Karpas-422 (cell line): ENCODE data around the gene TRPM2. TPM values are rescaled to one million over a fixed set of nuclear protein-coding genes. Genes with fewer than 3 reads are reported as not detected.

Experiments used
- DNase-seq: peaks from one replicate; pipeline ENCODE4 v3.0.0-alpha.2; 2015
- H2AFZ ChIP-seq: fragments of 200-600 bp; sonication (generic); 2 replicates; pipeline ENCODE4 v1.6.1; 2014; ENCODE audit warnings: antibody characterized with exemption, low read length, mixed read lengths
- H3K27ac ChIP-seq: fragments of 200-600 bp; sonication (generic); 2 replicates; pipeline ENCODE4 v1.5.1; 2014; ENCODE audit warnings: mild to moderate bottlenecking, low read length, moderate library complexity
- H3K27me3 ChIP-seq: fragments of 200-600 bp; sonication (generic); 2 replicates; pipeline ENCODE4 v1.6.1; 2014; ENCODE audit warnings: low read length, mixed read lengths
- H3K36me3 ChIP-seq: fragments of 200-600 bp; sonication (generic); 2 replicates; pipeline ENCODE4 v1.6.1; 2014; ENCODE audit warnings: low read length, mixed read lengths; ENCODE audit not compliant: insufficient read depth
- H3K4me1 ChIP-seq: fragments of 200-600 bp; sonication (generic); 2 replicates; pipeline ENCODE4 v1.6.1; 2014; ENCODE audit warnings: mild to moderate bottlenecking, low read length, mixed read lengths
- H3K4me2 ChIP-seq: fragments of 200-600 bp; sonication (generic); 2 replicates; pipeline ENCODE4 v1.6.1; 2014; ENCODE audit warnings: low read length, low read depth, mild to moderate bottlenecking; ENCODE audit not compliant: poor library complexity, severe bottlenecking
- H3K4me3 ChIP-seq: fragments of 200-600 bp; sonication (generic); 2 replicates; pipeline ENCODE4 v1.5.1; 2014; ENCODE audit warnings: mild to moderate bottlenecking, antibody characterized with exemption, low read length, mixed read lengths
- H3K79me2 ChIP-seq: fragments of 200-600 bp; sonication (generic); 2 replicates; pipeline ENCODE4 v1.6.1; 2014; ENCODE audit warnings: mild to moderate bottlenecking, low read length, mixed read lengths
- H3K9ac ChIP-seq: fragments of 200-600 bp; sonication (generic); 2 replicates; pipeline ENCODE4 v1.6.0; 2014; ENCODE audit warnings: low read length
- H3K9me2 ChIP-seq: fragments of 200-600 bp; sonication (generic), shearing (Covaris generic); replicated peaks from 2 replicates; pipeline ENCODE4 v1.6.0; 2014; ENCODE audit warnings: mild to moderate bottlenecking, low read length, moderate library complexity; ENCODE audit not compliant: insufficient read depth
- H3K9me3 ChIP-seq: fragments of 300-700, 200-600 bp; sonication (generic); 2 replicates; pipeline ENCODE4 v1.6.1; 2014; ENCODE audit warnings: low read length, mixed read lengths
- H4K20me1 ChIP-seq: fragments of 200-600 bp; sonication (generic); 2 replicates; pipeline ENCODE4 v1.6.1; 2014; ENCODE audit warnings: mild to moderate bottlenecking, antibody characterized with exemption, low read length, low read depth; ENCODE audit not compliant: insufficient read depth
- total RNA-seq: library from RNA; depleted of rRNA; stranded (reverse); fragments of >200 nt; shearing (Covaris generic); gene quantifications from 2 replicates; pipeline ENCODE4 v1.2.3, GENCODE V29; 2014; ENCODE audit warnings: low replicate concordance

The TRPM2 gene
- total RNA-seq, 1 experiment from 2014 or later, result not detected

DNA sequence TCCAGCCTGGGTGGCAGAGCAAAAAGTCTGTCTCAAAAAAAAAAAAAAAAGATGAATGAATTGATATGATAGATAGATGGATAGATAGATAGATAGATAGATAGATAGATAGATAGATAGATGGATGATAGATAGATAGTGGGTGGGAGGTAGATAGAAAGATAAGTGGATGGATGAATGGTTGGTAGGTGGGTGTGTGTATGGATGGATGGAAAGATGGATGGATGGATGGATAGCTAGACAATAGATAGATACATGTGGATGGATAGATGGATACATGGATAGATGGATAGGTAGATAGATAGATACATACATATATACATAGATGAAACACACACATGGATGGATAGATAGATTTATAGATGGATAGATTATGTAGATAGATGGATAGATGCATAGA is 28.5 kb downstream of the TRPM2 start:
- Histone ChIP-seq H3K4me1 (no peaks in the 10 kb centered on the region), H3K9me2 (no peaks in the 10 kb centered on the region), H3K4me3 (no peak overlapping the region), H3K36me3 (no peaks in the 10 kb centered on the region; the same call in 1 of the 2 replicates), H3K4me2 (no peak overlapping the region), H4K20me1 (no peaks in the 10 kb centered on the region), H3K27ac (no peak overlapping the region), H3K79me2 (no peaks in the 10 kb centered on the region), H3K9ac (no peak overlapping the region), H3K9me3 (peaks cover 18% of the 10 kb centered on the region), H2AFZ (no peak overlapping the region), H3K27me3 (peaks cover 4% of the 10 kb centered on the region; the same call in 1 of the 2 replicates)
- DNase-seq, result no peak

DNA sequence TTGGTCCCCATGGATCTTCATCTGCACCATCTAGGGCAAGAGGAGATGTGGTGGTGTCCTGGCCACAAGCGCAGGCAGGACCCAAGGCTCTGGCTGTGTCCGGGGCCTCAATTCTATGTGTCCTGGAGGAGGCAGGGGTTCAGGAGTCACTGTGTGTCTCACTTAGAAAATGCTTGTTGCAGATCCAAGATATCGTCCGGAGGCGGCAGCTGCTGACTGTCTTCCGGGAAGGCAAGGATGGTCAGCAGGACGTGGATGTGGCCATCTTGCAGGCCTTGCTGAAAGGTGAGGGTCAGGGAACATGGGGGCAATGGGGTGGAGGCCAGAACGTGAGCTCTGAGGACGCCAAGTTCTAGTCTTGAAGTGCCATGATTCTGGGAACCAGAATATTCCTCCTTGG is 29.1 kb downstream of the TRPM2 start:
- Histone ChIP-seq H3K4me3 (no peak overlapping the region), H3K79me2 (no peaks in the 10 kb centered on the region), H3K9ac (no peak overlapping the region), H4K20me1 (no peaks in the 10 kb centered on the region), H3K27ac (no peak overlapping the region), H3K4me2 (no peak overlapping the region), H3K36me3 (no peaks in the 10 kb centered on the region; the same call in 1 of the 2 replicates), H3K9me2 (no peaks in the 10 kb centered on the region), H3K4me1 (no peaks in the 10 kb centered on the region), H2AFZ (no peak overlapping the region), H3K9me3 (peaks cover 18% of the 10 kb centered on the region), H3K27me3 (peaks cover 4% of the 10 kb centered on the region; the same call in 1 of the 2 replicates)
- DNase-seq, result no peak

DNA sequence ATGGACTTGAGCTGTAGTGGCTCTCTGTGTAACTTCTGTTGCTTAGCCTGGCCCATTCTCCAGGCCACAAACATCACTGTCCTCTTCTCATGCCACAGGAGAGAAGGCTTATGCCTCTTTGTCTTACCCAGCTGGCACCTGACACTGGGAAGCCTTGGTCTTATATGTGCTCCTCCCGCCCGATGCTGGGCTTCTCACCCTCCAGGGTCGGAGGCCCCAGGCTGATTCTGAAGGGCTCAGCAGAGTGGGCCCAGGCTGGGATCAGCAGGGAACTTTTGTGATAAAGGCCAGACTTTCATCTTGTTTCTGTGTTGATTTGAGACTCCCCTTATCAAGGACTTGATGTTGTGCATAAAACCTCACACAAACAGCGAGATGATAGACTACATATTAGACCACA is 29.8 kb downstream of the TRPM2 start:
- H3K27ac ChIP-seq, result no peak overlapping the region
- no peaks in the 10 kb centered on the region for H4K20me1 ChIP-seq
- DNase-seq, result no peak
- no peaks in the 10 kb centered on the region for H3K79me2 ChIP-seq
- H2AFZ ChIP-seq, result no peak overlapping the region
- H3K9me2 ChIP-seq, result no peaks in the 10 kb centered on the region
- no peaks in the 10 kb centered on the region; the same call in 1 of the 2 replicates for H3K36me3 ChIP-seq
- H3K4me2 ChIP-seq, result no peak overlapping the region
- H3K4me1 ChIP-seq, result no peaks in the 10 kb centered on the region
- peaks cover 4% of the 10 kb centered on the region; the same call in 1 of the 2 replicates for H3K27me3 ChIP-seq
- H3K4me3 ChIP-seq, result no peak overlapping the region
- no peak overlapping the region for H3K9ac ChIP-seq
- peaks cover 18% of the 10 kb centered on the region for H3K9me3 ChIP-seq

DNA sequence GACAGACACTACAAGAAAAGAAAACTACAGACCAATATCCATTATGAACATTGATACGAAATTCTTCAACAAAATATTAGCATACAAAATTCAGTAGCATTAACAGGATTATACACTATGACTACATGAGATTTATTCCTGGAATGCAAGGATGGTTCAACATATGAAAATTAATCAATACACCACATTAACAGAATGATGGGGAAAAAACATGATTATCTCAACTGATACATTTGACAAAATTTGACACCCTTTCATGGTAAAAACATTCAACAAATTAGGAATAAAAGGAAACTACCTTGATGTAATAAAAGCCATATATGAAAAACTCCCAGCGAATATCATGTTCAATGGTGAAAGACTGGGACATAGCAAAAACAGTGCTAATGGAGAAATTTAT is 31.5 kb downstream of the TRPM2 start:
- H3K9ac ChIP-seq, result no peak overlapping the region
- H3K9me3 ChIP-seq, result peaks cover 18% of the 10 kb centered on the region
- no peak overlapping the region for H3K27ac ChIP-seq
- no peaks in the 10 kb centered on the region; the same call in 1 of the 2 replicates for H3K36me3 ChIP-seq
- no peaks in the 10 kb centered on the region for H4K20me1 ChIP-seq
- H3K4me2 ChIP-seq, result no peak overlapping the region
- no peaks in the 10 kb centered on the region for H3K4me1 ChIP-seq
- H3K79me2 ChIP-seq, result no peaks in the 10 kb centered on the region
- H3K9me2 ChIP-seq, result no peaks in the 10 kb centered on the region
- H3K27me3 ChIP-seq, result peaks cover 4% of the 10 kb centered on the region; the same call in 1 of the 2 replicates
- no peak overlapping the region for H2AFZ ChIP-seq
- no peak for DNase-seq
- H3K4me3 ChIP-seq, result no peak overlapping the region

DNA sequence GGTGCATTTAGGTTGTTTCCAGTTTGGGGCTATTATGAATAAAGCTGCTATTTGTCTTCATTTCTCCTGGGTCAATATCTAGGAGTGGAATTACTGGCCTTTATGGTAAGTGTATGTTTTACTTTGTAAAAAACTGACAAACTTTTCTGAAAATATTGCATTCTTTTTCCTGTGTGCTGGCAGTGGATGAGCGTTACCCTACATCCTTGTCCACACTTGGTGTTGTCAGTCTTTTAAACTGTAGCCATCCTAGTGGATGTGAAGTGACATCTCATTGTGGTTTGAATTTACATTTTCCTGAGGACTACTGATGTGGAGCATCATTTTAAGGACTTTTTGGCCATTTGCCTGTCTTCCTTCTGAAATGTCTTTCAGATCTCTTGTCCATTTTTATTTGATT is 35.9 kb downstream of the TRPM2 start:
- Histone ChIP-seq H3K79me2 (no peaks in the 10 kb centered on the region), H3K4me1 (no peaks in the 10 kb centered on the region)

DNA sequence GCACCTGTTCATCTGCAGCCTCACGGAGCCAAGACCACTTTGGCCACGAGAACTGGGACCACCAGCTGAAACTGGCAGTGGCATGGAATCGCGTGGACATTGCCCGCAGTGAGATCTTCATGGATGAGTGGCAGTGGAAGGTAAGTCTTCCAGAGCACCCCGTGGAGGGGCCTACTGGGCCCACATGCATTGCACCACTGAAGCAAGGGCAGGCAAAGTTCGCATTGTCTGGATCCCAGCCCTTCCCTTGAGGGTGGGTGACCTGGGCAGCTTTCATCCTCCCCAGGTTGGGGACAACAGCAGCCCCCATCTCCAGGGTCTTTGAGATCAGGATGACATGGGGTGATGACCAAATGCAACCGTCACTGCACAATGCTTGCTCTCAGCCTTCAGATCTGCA is 37.5 kb downstream of the TRPM2 start:
- H3K36me3 ChIP-seq, result no peaks in the 10 kb centered on the region
- H3K9me3 ChIP-seq, result no peaks in the 10 kb centered on the region
- H3K27me3 ChIP-seq, result no peaks in the 10 kb centered on the region
- H4K20me1 ChIP-seq, result no peaks in the 10 kb centered on the region
- H3K4me1 ChIP-seq, result no peaks in the 10 kb centered on the region
- no peak overlapping the region for H2AFZ ChIP-seq
- no peak overlapping the region for H3K9ac ChIP-seq
- DNase-seq, result no peak
- no peaks in the 10 kb centered on the region for H3K79me2 ChIP-seq
- no peak overlapping the region for H3K4me3 ChIP-seq
- H3K4me2 ChIP-seq, result no peak overlapping the region
- no peak overlapping the region for H3K27ac ChIP-seq
- H3K9me2 ChIP-seq, result no peaks in the 10 kb centered on the region

More for the DNA sequence above, 35.9 kb downstream of the TRPM2 start:
- Histone ChIP-seq H4K20me1 (no peaks in the 10 kb centered on the region), H3K9me3 (peaks cover 15% of the 10 kb centered on the region), H3K27me3 (peaks cover 4% of the 10 kb centered on the region; the same call in 1 of the 2 replicates), H3K27ac (no peak overlapping the region), H2AFZ (no peak overlapping the region), H3K36me3 (no peaks in the 10 kb centered on the region; the same call in 1 of the 2 replicates), H3K4me2 (no peak overlapping the region), H3K9ac (no peak overlapping the region), H3K9me2 (no peaks in the 10 kb centered on the region), H3K4me3 (no peak overlapping the region)
- no peak for DNase-seq

DNA sequence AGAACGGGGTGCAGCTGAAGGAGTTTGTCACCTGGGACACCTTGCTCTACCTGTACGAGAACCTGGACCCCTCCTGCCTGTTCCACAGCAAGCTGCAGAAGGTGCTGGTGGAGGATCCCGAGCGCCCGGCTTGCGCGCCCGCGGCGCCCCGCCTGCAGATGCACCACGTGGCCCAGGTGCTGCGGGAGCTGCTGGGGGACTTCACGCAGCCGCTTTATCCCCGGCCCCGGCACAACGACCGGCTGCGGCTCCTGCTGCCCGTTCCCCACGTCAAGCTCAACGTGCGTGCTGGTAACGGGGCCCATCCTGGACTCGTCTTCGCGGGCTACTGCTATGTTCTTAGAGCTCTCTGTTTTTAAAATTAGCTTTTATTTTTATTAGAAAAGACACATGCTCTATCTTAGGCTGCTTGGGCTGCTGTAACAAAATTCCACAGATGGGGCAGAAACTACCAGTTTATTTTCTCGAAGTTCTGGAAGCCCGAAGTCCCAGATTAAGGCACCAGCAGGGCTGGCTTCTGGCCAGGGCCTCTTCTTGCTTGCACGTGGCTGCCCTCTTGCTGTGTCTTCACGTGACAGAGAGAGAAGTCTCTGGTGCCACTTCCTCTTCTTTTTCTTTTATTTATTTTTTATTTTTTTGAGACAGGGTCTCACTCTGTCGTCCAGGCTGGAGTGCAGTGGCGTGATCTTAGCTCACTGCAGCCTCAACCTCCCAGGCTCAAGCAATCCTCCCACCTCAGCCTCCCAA is 38.1 kb downstream of the TRPM2 start:
- no peaks in the 10 kb centered on the region for H3K4me1 ChIP-seq
- DNase-seq, result no peak
- no peaks in the 10 kb centered on the region for H3K79me2 ChIP-seq
- no peak overlapping the region for H3K4me3 ChIP-seq
- H3K36me3 ChIP-seq, result no peaks in the 10 kb centered on the region
- H3K4me2 ChIP-seq, result no peak overlapping the region
- H3K9ac ChIP-seq, result no peak overlapping the region
- no peaks in the 10 kb centered on the region for H4K20me1 ChIP-seq
- no peak overlapping the region for H2AFZ ChIP-seq
- no peaks in the 10 kb centered on the region for H3K9me3 ChIP-seq
- H3K27me3 ChIP-seq, result no peaks in the 10 kb centered on the region
- H3K27ac ChIP-seq, result no peak overlapping the region
- H3K9me2 ChIP-seq, result no peaks in the 10 kb centered on the region

DNA sequence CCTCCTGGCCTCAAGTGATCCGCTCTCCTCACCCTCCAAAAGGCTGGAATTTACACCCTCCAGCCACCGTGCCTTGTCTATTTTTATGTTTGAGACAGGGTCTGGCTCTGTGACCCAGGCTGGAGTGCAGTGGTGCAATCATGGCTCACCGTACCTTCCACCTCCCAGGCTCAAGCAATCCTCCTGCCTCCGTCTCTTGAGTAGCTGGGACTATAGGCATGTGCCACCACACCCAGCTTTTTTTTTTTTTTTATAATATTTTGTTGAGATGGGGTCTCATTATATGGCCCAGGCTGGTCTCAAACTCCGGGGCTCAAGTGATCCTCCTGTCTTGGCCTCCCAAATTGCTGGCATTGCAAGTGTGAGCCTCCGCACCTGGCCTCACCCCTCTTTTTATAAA is 38.8 kb downstream of the TRPM2 start:
- Histone ChIP-seq H3K27ac (no peak overlapping the region), H3K9ac (no peak overlapping the region), H2AFZ (no peak overlapping the region), H3K4me2 (no peak overlapping the region), H3K9me3 (no peaks in the 10 kb centered on the region), H3K27me3 (no peaks in the 10 kb centered on the region), H4K20me1 (no peaks in the 10 kb centered on the region), H3K36me3 (no peaks in the 10 kb centered on the region), H3K4me3 (no peak overlapping the region), H3K9me2 (no peaks in the 10 kb centered on the region), H3K79me2 (no peaks in the 10 kb centered on the region), H3K4me1 (no peaks in the 10 kb centered on the region)
- DNase-seq, result no peak
